Cardiac muscle cell (in vitro differentiated cells and primary cell): ENCODE data around the gene HDAC11. TPM values are rescaled to one million over a fixed set of nuclear protein-coding genes. Genes with fewer than 3 reads are reported as not detected.

Source experiments
- DNase-seq, 2 donors: peaks; one replicate each; pipeline versions ENCODE4 v3.0.0 to v3.0.0-alpha.2; 2010 to 2017; ENCODE audit warnings: low read depth in 1 of 2, low spot score in 1 of 2
- H3K27ac ChIP-seq: fragments of 200-600 bp; sonication (generic); 2 replicates; pipeline ENCODE4 v1.5.1; 2016
- H3K27me3 ChIP-seq: fragments of 200-600 bp; sonication (generic); 2 replicates; pipeline ENCODE4 v1.6.0; 2016; ENCODE audit warnings: control low read depth
- H3K36me3 ChIP-seq: fragments of 200-600 bp; sonication (generic); 2 replicates; pipeline ENCODE4 v1.5.1; 2016; ENCODE audit warnings: control low read depth
- H3K4me1 ChIP-seq: fragments of 200-600 bp; sonication (generic); 2 replicates; pipeline ENCODE4 v1.8.1; 2017; ENCODE audit warnings: low read depth, mild to moderate bottlenecking, mixed run types
- H3K4me3 ChIP-seq: fragments of 200-600 bp; sonication (generic); 2 replicates; pipeline ENCODE4 v1.5.1; 2016; ENCODE audit warnings: mild to moderate bottlenecking
- H3K9me3 ChIP-seq: fragments of 200-600 bp; sonication (generic); 2 replicates; pipeline ENCODE4 v1.5.1; 2017; ENCODE audit warnings: low read depth, mild to moderate bottlenecking, control low read depth
- polyA plus RNA-seq: library from polyadenylated mRNA; unstranded; fragments of >200 nt; fragmentation: Nextera tagmentation; extraction: Ambion mirVana; gene quantifications from 2 replicates; pipeline ENCODE4 v1.2.1, GENCODE V29; 2016
- total RNA-seq: library from RNA; depleted of rRNA; stranded (reverse); fragments of >200 nt; gene quantifications from 2 replicates; pipeline ENCODE4 v1.2.3, GENCODE V29; 2016
- TF ChIP-seq, protein P1 (sequence below): IDR thresholded peaks from 2 replicates; pipeline ENCODE4 v1.5.1; 2012; ENCODE audit warnings: low read depth, mild to moderate bottlenecking, low read length

The HDAC11 gene
- total and polyA plus RNA-seq, 2 experiments from 2014 or later, result 27.1 to 35.7 TPM

DNA sequence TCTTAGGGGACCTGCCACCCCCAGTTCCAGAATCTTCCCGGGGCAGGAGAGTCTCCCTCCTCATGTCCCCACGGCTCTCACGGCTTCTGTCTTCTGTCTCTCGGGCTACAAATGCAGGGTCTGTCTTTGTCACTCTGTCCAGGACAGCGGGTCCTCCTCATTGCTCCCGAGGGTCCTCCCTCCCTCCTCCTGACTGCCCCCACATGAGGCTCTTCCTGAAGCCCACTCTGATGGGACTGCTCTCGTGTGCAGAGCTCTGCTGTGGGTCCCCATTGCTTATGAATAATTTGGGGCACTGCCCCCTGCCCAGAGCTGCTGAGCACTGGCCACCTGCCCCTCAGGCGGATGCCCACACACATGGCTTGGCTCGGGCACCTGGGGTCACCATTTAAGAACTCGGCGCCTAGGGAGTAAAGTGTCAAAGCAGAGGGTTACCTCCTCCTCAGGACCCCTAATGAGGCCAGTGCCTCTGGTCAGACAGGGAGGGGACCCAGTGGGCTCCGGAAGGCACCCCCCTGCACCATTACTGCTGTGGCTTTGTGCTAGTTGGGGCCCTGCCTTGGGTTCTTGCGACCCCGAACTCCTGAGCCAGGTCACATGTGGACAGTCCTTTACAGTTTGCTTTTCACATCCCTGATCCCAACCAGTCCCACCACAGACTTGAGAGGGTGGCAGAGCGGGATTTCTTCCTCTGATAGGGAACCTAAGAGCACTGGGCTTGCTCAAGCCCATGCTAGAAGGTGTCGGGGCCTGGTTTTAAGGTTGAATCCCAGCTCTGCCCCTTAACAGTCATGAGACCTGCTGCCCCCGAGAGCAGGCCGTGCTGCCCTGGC lies 22.1 kb downstream of the HDAC11 start:
- no peak overlapping the region for H3K4me3 ChIP-seq
- no peaks in the 10 kb centered on the region for H3K4me1 ChIP-seq
- no peaks in the 10 kb centered on the region for H3K27me3 ChIP-seq
- no peaks in the 10 kb centered on the region for H3K9me3 ChIP-seq
- DNase-seq, result no peak
- TF ChIP-seq, protein P1, sequence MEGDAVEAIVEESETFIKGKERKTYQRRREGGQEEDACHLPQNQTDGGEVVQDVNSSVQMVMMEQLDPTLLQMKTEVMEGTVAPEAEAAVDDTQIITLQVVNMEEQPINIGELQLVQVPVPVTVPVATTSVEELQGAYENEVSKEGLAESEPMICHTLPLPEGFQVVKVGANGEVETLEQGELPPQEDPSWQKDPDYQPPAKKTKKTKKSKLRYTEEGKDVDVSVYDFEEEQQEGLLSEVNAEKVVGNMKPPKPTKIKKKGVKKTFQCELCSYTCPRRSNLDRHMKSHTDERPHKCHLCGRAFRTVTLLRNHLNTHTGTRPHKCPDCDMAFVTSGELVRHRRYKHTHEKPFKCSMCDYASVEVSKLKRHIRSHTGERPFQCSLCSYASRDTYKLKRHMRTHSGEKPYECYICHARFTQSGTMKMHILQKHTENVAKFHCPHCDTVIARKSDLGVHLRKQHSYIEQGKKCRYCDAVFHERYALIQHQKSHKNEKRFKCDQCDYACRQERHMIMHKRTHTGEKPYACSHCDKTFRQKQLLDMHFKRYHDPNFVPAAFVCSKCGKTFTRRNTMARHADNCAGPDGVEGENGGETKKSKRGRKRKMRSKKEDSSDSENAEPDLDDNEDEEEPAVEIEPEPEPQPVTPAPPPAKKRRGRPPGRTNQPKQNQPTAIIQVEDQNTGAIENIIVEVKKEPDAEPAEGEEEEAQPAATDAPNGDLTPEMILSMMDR, result no peak
- H3K36me3 ChIP-seq, result no peaks in the 10 kb centered on the region
- no peak overlapping the region for H3K27ac ChIP-seq

DNA sequence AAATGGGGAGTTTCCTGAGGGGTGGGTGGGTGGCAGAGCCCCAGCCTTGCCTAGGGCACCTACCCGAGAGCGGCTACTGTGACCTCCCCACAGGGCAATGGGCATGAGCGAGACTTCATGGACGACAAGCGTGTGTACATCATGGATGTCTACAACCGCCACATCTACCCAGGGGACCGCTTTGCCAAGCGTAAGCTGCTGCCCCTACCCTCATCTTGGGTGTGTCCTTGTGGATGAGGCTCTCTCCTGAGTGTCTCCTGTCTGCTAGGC lies 22.6 kb downstream of the HDAC11 start:
- Histone ChIP-seq H3K36me3 (no peaks in the 10 kb centered on the region), H3K27ac (no peak overlapping the region)

DNA sequence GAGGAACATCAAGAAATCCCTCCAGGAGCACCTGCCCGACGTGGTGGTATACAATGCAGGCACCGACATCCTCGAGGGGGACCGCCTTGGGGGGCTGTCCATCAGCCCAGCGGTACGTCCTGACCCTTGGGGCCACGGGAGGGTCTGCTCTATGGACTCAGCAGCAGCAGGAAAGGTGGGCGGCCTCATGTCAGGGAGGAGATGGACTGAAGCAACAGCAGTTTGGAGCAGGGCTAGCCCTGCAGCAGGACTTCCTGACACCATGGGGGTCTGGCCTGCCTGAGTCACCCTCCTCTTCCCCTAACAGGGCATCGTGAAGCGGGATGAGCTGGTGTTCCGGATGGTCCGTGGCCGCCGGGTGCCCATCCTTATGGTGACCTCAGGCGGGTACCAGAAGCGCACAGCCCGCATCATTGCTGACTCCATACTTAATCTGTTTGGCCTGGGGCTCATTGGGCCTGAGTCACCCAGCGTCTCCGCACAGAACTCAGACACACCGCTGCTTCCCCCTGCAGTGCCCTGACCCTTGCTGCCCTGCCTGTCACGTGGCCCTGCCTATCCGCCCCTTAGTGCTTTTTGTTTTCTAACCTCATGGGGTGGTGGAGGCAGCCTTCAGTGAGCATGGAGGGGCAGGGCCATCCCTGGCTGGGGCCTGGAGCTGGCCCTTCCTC lies 24.2 kb downstream of the HDAC11 start:
- no peaks in the 10 kb centered on the region for H3K36me3 ChIP-seq
- H3K27ac ChIP-seq, result no peak overlapping the region
- TF ChIP-seq, protein P1, result no peak
- no peaks in the 10 kb centered on the region for H3K9me3 ChIP-seq
- no peak for DNase-seq
- H3K4me3 ChIP-seq, result no peak overlapping the region
- H3K4me1 ChIP-seq, result peaks cover 4% of the 10 kb centered on the region
- no peaks in the 10 kb centered on the region for H3K27me3 ChIP-seq

More for the DNA sequence above, 22.6 kb downstream of the HDAC11 start:
- Histone ChIP-seq H3K9me3 (no peaks in the 10 kb centered on the region), H3K4me3 (no peak overlapping the region), H3K27me3 (no peaks in the 10 kb centered on the region), H3K4me1 (peaks cover 3% of the 10 kb centered on the region)
- no peak for DNase-seq
- TF ChIP-seq, protein P1, result no peak

DNA sequence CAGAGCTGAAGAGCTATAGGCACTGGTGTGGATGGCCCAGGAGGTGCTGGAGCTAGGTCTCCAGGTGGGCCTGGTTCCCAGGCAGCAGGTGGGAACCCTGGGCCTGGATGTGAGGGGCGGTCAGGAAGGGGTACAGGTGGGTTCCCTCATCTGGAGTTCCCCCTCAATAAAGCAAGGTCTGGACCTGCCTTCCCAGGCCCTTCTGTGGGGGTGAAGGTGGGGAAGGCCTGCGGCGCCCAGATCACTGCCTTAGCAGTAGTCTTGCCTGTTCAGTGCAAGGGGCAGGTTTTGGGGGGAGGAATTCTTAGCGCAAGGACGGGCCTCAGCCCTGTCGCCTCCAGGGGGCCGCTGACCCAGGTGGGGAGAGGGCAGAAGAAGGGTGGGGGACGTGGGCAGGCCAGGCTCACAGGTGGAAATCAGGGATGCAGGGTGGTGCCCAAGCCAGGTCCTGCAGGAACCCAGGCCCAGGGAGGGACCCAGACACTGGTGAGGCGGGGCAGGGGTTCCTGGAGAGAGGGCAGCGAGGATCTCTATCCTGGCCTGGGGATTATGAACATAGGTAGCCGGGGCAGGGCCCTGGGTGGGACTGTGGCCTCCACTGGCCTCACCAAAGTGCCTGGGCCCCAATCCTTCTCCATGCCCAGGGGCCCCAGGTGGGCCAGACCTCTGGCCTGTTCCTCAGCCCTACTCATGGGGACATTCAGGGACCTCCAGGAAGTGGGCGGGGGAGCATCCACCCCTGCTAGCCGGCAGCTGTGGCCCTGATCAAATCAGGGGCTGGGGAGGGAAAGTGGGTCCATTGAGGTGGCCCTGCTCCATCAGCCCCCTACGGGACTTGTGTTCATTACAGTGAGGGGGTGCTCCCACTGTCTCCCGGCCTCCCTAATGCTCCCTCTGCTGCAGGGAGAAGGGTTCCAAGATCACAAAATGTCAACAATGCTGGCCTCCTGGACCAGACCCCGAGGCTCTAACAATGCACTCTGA lies 25.3 kb downstream of the HDAC11 start:
- Histone ChIP-seq H3K9me3 (no peaks in the 10 kb centered on the region), H3K4me3 (no peak overlapping the region), H3K27me3 (no peaks in the 10 kb centered on the region), H3K4me1 (peaks cover 4% of the 10 kb centered on the region), H3K27ac (no peak overlapping the region), H3K36me3 (no peaks in the 10 kb centered on the region)
- TF ChIP-seq, protein P1, result no peak
- DNase-seq, result no peak

DNA sequence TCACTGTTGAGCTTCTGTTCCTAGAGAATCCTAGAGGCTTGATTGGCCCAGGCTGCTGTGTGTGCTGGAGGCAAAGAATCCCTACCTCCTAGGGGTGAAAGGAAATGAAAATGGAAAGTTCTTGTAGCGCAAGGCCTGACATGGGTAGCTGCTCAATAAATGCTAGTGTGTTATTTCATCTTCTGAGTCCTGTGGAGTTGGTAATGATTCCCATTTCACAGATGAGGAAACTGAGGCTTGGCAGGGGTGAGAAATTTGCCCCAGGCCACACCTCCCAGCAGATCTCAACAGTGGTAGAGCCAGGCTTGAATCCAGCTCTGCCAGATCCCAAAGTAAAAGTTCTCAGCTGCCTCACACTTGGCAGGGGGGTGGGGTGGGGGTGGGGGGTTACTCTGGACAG lies 26.1 kb downstream of the HDAC11 start:
- Histone ChIP-seq H3K4me3 (no peak overlapping the region), H3K27me3 (no peaks in the 10 kb centered on the region), H3K36me3 (no peaks in the 10 kb centered on the region), H3K9me3 (no peaks in the 10 kb centered on the region), H3K27ac (no peak overlapping the region), H3K4me1 (peaks cover 4% of the 10 kb centered on the region)
- DNase-seq, result no peak
- TF ChIP-seq, protein P1, result no peak
